HG02610 (cell line): Measurements from ENCODE around the gene MOGAT2.
A peak's percentile ranks its signal among the peaks of the same experiment; 100 is the strongest.
"Not testable (repeated sequence)": the region's sequence is repeated elsewhere in the genome, so short reads cannot be mapped to it uniquely, and the experiment has no call there.

Experiments used
- ATAC-seq: cut with Tn5 transposase; IDR thresholded peaks from one replicate; pipeline ENCODE4 v1.9.1; 2021; ENCODE audit warnings: mild to moderate bottlenecking, moderate library complexity; ENCODE audit not compliant: unreplicated experiment

The MOGAT2 gene

DNA sequence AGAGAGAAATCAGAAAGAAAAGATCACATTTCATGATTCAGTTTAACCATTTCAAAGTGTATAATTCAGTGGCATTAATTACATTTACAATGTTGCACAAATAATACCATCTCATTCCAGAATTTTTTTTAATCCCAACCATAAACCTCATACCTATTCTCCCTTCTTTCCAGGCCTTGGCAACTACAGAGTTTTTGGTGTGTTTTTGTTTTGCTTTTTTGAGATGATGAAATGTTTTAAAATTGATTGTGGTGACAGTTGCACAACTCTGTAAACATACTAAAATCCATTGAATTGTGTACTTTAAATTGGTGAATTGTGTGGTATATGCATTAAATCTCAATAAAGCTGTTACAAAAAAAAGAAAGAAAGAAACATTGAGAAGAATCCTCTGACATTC lies 37.3 kb downstream of the MOGAT2 start:
- ATAC-seq, result not testable (repeated sequence)

DNA sequence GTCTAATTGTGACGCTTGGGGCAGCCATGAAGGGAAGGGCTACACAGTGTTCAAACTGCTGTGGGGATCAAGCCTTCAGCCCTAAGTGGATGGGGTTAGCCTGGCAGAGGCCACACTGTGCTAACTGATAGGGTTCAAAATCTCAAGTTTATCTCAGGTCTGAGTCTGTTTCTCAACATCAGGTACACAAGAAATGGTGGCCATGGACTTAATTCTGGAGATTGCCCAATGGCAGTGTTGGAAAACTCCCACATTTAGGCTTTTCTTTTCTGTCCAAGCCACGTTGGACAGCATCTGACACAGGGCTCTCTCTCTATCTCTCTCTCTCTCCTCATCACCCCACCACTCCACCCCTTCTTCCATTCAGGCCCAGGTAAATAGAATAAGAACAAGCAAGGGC lies 40.0 kb downstream of the MOGAT2 start:
- ATAC-seq, result no peak

DNA sequence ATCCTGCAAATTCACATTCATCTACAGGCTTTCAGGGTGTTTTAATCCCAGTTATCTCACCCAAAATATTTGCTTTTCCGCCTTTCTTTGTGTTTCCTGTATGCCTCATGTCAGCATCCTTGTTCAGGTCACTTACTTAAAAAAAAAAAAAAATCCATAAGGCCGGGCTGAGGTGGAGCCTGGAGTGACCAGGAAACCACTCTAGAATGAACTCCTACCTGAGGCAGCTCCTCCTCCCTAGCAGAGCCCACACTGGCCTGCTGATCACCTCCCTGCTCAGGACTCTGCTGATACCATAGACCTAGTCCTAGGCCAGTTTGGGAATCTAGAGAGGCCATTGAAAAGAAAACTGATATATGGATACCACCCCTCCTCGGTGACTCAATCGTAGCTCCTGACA lies 42.2 kb downstream of the MOGAT2 start:
- ATAC-seq, result no peak

DNA sequence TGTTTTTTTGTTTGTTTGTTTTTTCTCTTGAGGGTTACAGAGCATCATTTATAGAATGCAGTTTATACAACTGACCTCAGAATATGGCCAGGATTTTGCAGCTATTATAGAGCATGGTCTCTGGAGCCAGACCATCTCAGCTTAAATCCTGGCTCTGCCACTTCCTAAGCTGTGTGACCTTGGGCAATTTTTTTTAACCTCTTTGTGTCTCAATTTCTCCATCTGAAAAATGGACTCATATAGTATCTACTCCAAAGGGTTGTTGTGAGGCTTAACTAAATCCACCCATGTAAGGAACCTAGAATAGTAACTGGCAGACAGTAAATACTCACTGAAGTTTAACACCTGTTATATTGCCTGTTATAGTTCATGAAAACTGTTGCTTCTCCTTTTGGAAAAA lies 42.6 kb downstream of the MOGAT2 start:
- no peak for ATAC-seq

DNA sequence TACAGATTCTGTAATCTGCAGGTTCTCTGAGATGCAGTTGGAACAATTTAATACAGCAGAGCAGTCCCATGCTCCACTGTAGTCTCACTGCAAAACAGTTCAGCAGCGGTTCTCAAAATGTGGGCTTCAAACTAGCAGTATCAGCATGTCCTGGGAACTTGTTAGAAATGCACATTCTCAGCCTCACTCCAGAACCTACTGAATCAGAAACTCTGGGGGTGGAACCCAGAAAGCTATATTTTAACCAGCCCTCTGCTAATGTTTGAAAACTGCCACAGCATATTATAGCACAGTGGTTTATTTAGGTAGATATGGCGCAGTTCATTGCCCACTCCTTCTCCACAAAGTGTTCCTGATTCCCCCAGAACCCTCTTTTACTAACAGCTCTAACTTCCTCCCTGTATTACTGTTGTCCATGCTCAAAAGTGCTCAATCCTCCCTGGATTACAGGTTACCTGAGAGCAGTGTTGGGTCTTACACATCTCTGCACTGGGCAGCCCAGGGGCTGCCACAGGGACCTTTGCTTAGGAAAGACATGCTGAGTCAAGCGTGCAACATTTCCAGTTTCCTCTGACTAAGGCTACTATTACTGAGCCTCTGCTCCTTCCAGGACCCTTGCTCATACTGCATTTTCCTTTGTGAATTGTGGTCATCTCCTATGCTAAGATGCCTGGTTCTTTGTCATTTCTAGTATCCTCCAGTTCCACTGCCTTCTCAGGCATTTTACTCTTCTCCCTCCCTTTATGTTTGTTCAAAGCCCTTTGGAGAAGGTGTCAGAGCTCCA lies 43.3 kb downstream of the MOGAT2 start:
- no peak for ATAC-seq

DNA sequence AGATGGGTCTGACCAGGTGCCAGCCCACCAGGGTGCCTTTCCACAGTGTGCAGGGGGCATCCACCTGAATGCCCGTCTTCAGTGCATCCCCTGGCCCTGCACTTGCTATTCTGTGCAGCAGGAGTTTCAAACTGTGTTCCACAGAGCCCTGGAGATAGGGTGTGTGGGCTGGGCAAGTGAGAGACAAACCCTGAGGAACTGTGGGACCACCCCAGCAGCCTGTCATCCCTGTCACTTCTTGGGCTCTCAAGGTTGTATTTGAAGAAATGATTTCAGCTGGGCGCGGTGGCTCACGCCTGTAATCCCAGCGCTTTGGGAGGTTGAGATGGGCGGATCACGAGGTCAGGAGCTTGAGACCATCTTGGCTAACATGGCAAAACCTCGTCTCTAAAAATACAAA lies 44.5 kb downstream of the MOGAT2 start:
- ATAC-seq, result no peak

DNA sequence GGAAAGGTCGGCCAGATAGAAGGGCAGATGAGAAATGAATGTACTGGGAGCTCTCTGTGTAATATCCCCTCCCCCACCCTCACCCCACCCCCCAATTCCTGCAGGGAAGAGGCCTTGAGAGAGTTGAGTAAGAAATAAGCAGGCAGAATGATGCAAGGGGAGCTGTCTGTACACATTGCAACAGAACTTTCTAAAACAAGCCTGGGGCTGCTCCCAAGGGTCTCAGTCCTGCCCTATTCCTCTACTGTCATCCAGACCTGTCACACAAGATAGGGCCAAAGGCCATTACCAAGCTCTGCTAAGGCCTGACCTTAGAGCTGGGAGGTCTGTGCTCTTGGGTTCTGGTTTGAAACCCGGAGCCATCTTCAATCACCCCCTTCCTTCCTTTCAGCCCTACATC lies 45.2 kb downstream of the MOGAT2 start:
- ATAC-seq, result no peak

DNA sequence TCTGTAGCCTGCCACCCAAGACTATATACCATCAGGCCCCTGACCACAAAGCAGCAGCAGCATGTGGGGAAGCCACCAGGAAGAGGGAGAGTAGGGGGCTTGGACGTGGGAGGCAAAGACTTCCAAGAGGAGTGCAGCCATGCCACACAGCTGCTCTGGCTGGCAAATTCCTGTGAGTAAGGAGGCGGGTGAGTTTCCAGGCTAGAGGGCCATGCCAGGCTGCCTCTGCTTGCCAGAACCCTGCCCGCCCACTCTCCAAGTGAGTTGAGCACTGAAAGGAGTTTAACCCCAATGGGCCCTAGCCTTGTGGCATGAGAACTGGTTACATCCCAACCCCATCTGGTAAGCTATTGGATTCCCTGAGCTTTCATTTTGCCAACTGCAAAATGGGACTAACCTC lies 46.2 kb downstream of the MOGAT2 start:
- no peak for ATAC-seq

DNA sequence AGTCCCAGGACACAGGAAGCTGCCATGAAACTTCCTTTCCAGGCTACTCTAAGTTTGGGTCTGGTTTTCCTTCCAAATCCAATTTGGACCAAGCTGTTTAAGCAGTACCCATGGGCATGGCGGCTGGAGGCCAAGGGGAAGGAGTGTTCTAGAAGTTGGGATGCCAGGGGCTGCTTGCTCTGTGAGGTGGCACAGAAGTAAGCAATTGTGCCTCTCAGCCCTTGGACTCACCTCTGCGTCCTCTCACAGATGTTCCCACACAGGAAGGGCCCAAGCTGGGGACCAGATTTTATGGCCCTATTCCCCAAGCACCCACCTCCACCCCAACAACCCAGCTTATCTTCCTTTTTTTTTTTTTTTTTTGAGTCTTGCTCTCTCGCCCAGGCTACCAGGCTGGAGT lies 47.5 kb downstream of the MOGAT2 start:
- no peak for ATAC-seq

DNA sequence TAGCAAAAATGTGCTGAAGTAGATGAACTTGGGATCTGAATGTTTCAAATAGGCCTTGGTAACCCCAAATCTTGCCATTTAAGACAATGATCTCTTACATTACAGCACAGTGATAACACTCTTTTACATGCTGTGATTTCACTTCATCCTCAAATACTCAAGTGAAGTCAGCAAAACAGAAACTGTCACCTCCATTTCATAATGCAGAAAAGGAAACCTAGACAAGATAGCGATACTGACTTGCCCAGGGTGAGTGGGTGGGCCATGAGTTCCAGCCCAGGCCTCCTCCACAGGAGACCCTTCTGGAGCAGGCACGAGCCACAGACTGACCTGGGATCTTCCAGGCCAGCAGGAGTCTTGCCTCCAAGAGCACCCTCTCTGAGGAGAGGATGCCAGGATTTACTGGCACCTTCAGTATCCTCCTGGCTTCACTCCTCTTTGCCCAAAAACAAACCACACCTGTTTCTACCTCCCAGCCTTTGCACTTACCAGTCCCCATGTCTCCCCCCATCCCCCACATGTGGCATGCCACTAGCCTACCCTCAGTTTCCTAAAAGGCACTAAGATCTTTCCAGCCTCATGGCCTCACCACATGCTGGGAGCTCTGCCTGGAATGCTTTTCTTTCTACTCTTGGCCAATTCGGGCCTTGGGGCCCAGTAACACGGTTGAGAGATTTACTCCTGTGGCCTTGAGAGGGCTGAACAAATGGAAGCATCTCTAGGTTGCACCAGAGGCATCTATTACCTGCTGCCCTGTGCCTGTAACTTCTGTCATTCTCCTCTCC lies 49.0 kb downstream of the MOGAT2 start:
- no peak for ATAC-seq

DNA sequence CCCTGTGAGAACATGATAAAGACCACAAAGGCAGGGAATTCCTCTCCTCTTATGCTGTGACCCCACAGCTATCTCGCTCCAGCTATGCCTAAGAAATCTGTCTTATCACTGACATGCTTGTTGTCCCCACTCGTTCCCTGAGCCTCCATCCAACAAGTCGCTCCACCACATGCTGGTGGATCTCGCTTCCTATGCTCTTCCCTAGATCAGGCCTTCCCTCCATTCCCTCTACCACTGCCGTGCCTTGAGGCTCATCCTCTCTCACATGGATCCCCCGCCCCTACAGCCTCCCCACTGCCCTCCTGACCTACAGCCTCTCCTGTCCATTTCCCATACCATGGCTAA lies 49.6 kb downstream of the MOGAT2 start:
- ATAC-seq, result no peak

DNA sequence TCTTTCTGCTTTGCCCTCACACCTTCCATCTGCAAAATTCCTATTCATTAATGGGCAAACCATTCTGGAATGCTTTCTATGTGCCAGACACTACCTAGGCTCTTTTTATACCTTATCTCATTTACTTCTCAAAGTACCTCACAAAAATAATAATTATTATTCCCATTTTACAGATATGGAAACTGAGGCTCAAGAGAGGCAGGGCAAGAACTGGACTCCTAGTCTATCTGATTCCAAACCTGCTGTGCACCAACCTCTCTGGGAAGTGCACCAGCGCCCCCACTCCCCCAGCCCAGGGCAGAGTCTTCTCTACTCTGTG lies 50.1 kb downstream of the MOGAT2 start:
- no peak for ATAC-seq

DNA sequence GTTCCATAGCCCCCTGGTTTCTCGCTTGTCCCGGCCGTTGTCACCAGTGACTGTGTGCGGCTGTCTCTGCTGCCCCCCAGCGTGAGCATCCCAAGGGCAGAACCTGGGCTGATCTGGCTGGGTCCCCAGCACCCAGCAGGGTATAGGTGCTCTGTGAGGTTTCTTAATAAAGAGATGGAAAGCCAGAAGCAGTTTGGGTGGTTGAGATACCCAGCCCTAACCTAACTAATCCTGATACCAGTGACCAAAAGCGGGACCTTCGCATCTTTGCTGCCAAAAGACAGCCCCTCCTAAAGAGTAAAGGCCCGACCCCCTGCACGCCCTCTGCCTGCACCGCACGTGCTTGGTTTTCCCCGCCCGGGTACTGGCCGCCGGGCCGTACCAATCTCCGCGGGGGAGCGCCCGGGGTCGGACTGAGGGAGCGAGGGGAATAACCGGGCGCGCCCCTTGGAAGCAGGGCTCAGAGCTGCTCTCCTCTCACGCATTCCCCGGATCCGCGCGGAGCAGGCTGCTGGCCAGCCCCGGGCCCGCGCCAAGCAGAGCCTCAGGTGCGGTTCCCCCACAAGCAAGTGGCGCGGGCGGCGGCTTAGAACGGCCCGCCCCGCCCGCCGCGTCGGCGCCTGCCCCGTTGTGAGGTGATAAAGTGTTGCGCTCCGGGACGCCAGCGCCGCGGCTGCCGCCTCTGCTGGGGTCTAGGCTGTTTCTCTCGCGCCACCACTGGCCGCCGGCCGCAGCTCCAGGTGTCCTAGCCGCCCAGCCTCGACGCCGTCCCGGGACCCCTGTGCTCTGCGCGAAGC lies 50.7 kb downstream of the MOGAT2 start, which contains the start of gene DGAT2:
DGAT2 (plus strand) TSS at position 667 of the 797 bp plus-strand sequence. CDS start 214 bp downstream, outside the sequence.
- peak; percentile 76 for ATAC-seq

DNA sequence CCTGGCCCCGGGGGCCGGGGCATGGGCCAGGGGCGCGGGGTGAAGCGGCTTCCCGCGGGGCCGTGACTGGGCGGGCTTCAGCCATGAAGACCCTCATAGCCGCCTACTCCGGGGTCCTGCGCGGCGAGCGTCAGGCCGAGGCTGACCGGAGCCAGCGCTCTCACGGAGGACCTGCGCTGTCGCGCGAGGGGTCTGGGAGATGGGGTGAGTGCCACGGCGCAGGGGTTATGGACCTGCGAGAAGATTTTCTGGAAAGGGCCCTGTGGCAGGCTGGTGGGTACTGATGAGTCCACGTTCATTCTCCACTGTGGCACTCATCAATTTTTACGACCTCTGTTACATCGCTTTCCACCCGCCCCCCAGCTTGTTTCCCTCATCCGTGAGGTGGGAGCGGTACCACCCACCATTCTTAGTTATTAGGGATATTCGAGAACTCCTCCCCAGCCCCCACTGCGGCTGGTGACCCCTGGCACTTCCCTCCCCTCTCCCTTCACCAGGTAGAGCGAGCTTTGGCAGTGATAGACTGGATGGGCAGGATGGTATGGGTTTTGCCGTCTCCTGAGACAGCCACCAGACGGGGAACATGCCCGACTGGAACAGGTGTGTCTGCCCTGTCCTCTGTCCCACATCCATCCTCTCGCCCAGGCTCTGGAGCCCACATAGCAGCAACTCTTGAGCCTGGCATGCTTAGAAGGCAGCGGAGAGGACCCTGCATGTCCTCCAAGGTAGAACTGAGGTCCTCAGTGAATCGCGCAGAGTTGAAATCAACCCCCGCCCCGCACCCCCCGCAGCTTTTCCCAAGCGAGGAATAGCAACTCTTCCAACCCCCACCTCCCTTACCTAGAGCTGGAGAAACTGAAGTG lies 51.5 kb downstream of the MOGAT2 start:
- ATAC-seq, result no peak

DNA sequence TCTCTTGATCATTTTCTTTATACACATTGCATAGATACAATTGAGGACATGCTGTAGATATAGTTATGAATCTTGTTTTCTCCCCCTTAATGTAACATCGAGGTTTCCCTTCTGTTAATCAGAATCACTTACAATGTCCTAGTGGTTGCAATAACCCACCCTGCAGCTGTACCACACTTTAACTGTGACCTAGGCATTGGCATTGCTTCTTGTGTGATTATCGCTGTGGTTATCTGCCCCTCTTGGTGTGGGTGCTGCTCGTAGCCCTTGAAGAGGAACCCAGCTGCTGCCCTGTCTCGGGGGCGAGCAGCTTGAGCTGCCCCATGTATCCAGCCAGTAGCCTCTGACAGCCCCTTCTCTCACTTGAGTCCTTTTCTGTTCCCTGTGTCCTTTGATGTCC lies 52.5 kb downstream of the MOGAT2 start:
- no peak for ATAC-seq

DNA sequence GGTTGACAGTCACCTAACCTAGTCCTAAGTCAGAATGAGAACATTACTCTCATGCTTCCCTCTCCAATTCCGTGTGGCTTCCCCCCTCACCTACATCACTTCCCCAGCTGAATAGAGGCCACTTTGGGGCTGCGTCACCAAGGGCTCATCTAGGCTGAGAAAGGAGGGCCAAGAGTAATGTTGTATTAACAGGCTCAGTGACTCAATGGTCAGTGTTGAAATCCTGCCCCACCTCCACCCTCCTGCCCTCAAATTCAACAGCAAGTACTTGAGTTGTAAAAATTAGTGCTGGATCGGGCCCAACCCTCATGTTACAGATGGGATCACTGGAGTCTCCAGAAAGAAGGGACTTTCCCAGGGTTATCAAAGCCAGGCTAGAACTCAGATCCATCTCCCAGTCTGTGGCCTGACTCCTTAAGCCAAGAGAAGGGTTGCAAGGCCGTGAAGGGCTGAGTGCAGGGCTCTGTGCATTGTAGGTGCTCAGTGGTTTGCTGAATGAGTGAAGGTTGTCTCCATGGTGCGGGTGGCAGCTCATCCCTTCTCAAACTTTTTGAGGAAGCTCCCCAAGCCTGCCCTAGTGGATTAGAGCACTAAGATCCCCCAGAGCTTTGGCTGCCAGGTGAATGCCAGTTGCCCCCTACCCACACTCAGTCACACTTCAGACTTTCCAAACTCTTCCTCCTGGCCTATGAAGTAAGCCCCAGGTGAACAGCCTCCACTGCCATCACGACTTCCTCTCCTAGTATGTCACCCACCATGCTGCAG lies 54.2 kb downstream of the MOGAT2 start:
- no peak for ATAC-seq

DNA sequence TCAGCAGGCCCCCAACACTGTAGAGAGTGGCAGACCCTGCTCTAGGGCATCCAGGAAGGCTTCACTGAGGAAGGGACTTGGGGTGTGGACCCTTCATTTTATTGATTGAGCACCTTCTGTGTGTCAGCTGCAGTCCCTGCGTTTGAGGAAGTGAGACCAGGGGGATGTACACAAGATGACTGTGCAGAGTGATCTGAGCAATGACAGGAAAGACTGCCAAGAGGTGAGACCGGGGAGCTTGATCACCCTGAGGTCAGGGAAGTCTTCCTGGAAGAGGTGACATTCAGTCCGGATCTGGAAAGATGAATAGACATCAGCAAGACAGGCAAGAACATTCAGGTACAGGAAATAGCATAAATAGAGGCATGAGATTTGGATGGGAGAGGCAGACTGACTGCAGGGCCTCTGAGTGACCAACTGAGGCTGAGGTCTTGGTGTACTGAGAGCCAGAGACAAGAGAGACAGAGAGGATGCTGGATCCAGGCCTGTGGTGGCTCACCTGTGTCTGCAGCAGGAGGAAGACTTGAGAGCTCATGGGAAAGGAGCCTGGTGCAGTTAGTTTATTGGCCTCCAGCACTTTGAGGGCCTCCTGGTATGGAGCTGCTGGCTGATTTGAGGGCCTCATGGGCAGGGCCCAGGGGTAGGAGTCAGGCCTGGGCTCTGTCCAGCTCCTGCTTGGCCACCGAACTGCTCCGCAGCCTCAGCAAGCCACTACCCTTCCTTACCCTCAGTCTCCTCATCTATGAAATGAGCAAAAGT lies 56.1 kb downstream of the MOGAT2 start:
- ATAC-seq, result peak; percentile 94

DNA sequence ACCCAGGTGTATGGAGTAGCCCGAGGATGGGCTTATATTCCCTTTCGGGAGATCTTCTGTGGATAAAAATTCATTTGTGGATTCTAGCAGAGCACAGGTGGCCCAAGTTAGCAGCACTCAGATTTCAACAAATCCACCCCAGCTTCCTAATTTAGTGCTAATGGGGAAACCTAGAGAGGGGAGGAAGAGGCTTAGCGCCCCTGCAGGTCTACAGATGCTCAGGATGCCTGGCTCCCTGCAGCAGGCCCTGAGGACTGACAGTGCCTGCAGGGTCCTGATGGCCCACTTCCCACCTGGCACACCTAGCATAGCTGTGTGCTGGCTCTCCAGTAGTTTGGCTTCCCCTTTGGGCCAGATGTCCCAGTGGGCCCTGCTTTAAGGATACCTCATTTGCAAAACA lies 57.4 kb downstream of the MOGAT2 start:
- ATAC-seq, result no peak

DNA sequence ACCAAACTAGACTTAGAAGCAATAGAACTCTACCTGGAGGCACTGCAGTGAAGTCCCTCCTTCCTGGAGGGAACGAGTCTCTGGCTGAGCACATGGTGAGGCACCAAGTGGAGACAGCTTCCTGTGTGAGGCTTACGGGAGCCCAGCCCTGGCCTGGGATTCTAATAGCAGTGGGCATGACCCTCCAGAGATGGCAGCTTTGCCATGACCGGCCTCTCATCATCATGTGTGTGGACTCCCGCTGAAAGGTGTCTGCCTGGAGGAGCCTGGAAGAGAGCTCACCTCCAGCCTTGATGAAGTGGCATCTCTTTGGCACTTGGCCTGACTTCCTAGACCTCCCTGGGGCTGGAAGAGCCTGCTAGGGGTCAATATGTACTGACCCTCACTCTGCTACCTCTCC lies 58.9 kb downstream of the MOGAT2 start:
- ATAC-seq, result no peak
